Activated CD4-positive, alpha-beta T cell treated with anti-CD3 and anti-CD28 coated beads, Interleukin-2, Interleukin-4, amounts not matched to agents 100 ng/mL and 50 ng/mL, durations not matched to agents 16 hours and 8 hours (primary cell): ENCODE data around the gene VSIG8.

Experiments used
- DNase-seq: peaks from one replicate; pipeline ENCODE4 v3.0.0-alpha.2; 2020; ENCODE audit warnings: low spot score

VSIG8 gene

DNA sequence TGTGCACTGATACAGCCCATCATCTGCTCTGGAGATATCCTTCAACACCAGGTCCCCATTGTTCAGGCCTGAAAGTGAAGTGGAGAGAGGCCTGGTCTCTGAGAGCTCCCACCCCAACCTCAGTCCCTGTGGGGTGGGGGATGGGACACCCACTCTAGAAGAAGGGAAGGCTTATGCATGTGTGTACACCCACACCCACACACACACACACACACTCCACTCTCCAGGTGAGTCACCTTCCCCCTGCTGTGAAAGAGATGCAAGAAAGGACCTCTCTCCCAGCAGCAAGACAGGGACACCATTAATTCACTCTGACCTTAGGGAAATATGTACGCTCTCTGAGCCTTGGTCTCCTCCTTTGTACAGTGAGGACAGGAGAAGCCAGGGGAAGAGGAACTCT lies 5.9 kb downstream of the VSIG8 start:
- no peak for DNase-seq

DNA sequence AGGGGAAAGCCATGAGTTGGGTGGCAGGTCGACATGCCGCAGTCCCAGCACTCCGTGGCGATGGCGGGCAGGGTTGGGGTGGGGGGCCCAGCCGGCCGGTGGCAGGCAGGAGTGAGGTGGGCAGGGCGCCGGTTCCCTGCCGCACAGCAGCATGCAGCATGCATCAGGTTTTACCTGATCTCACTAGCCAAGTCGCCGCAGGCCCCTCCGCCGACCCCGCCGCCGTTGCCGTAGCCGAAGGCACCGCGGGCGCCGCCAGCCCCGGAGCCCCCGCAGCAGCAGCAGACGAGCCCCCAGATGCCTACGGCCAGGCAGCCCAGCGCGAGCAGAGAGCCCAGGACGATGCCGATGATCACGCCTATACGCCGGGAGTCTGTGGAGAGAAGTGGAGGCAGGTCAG lies 6.7 kb downstream of the VSIG8 start:
- no peak for DNase-seq

DNA sequence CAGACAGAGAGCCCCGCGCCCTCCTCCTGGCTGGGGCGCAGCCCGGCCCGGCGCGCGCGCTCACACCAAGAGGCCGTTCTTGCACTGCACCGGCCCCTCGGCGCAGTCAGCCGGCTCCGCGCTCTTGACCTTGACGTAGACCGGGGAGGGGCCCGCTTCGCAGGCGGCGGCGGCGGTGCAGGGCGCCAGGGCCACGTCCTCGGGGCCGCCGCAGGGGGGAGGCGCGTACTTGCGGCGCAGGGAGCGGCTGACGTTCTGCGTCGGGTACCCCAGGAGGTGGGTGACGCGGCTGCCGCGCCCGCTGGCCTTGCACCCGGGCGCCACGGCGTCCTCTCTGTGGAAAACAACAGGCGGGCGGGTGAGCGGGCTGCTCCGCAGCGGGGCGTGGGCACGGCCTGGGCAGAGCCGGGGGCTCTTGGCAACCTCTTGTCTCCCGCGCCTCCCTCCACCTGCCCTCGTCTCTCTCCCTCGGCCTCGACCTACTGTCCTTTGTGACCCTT lies 7.7 kb downstream of the VSIG8 start:
- peak; percentile 67 for DNase-seq

DNA sequence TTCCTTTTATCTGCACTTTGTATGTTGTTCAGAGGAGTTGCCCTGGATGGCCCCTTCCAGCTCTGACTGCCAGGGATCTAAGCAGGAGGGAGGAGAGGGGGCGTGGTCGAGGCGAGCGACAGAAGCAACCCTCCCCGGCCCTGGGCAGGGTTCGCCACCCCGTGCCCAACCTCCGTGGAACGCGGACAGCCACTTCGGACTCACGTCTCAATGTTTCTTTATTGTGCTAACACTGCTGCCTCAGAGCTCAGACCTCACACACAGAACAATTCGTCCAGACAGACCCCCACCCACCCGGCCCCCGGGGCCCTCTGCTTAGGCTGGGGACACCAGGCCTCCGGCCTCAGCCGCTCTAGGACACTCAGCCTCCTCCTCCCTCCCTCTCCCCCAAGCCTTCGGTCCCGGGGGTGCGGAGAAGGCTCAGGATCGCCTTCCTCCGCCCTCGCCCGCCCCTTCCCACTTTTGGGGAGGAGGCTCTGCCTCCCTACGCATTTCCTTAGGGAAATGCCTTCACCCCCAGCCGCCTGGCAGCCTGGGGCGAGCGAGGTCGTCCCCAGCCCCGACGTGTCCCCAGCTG lies 8.3 kb downstream of the VSIG8 start:
- DNase-seq, result no peak

DNA sequence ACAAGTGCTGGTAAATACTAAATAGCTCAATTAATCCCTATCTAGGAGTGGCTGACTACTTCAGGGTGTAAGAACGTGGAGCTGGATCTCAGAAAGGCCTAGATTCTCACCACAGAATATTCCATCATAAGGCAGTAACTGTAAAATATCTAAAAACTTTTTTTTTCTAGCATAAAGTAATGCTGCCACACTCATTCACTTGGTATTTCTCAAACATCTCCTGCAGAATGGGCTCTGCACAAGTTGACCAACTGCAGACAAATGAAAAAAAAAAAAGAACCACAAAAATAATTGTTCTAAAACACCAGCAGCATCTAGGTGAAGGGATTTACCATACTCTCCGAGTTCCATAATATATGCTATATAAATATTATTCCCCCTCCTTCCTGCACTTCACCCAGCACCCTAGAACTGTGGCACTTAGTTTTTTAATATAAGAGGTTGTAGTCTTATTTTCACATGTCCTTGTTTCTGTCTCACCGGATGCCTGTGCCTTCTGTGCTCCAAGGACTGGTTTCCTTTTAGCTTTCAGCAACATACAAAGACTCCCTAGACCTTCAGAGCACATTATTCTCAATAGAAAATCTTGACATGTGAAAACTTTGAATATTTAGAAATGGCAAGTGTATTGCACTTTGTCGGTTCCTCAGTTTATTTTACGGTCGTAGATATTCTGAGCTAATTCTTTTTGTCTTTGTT lies 8.9 kb downstream of the VSIG8 start:
- DNase-seq, result no peak

DNA sequence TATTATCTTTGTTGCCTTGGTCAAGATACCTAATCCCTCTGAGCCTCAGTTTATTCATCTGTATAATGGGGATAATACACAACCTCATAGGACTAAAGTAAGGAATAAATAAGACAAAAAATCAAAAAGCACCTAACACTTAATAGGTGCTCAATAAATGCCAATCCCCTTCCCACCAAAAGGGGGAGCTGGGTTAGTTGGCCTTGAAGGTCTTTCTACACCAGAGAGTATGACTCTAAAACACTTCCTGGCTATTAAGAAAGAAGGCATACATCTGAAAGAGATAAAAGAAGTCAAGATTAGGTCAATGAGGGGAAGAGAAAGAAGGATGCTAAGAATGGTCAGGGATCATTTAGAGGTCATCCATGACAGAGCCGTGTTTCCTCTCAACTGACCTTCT lies 11.1 kb downstream of the VSIG8 start:
- peak; percentile 10 for DNase-seq

DNA sequence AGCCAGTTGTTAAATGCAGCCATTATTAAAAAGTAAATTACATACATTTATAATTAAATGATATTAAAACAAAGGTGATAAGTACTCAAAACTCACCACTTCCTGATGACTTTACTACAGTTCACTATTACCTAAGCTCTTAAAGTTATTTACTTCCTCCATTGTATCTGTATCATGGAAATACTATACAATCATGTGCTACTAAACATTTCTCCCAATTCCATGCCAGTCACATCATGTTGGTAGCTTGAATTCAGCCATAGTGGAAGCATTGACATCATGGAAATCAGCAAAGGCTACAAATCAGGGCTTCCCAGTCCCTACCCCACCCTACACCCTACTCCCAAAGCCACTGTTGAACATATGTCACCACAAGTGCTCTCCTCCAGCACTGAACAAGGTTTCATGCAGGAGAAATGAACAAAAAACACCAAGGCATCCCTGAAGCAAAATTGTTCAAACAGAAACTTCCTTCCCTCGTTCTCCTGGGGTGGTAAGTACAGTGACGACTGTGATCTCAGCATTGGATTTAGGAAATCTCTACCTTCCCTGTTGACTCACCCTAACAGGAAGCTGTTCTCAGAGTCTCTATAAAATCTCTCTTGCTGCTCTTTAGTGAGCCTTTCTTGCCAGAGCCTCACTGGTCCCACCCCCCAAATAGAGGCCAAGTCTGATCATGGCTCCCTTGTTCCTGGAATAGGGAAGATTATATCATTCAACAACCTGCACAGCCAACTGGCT lies 12.7 kb downstream of the VSIG8 start:
- DNase-seq, result no peak

DNA sequence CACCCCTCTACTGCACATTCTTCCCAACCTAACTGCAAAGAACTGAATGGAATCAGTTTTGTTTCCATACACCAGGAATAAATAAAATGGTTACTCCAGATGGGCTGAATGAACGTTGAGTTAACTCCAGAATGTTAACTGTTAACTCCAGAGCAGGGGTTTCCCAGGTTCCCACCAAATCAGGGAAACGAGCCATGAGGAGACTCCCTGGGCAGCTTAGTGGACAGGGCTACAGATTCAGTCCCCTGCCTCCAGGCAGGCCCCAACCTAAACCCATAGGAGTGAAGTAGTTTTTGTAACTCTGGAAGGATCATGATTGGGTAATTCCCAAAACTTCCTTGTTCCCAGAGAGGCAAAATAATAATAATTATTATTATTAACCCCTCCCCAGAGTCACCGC lies 14.1 kb downstream of the VSIG8 start:
- no peak for DNase-seq

DNA sequence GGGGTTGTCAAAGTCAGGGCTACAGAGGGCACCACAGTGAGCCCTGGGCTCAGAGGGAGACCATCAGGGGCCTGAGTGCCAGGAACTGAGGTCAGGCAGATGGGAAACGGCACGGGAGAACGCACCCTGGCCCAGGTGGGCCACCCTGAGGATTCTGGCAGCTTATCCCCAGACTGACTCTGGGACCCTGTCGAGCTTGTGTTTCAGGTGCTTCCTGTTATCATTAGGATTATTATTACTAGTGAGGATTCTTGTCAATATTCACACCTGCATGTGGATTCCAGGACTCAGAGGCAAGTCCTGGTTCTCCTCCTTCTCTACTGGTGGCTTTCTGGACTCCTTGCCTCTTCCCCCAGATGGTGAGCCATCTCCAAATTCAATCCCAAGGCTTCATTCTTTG lies 15.2 kb downstream of the VSIG8 start:
- DNase-seq, result no peak

DNA sequence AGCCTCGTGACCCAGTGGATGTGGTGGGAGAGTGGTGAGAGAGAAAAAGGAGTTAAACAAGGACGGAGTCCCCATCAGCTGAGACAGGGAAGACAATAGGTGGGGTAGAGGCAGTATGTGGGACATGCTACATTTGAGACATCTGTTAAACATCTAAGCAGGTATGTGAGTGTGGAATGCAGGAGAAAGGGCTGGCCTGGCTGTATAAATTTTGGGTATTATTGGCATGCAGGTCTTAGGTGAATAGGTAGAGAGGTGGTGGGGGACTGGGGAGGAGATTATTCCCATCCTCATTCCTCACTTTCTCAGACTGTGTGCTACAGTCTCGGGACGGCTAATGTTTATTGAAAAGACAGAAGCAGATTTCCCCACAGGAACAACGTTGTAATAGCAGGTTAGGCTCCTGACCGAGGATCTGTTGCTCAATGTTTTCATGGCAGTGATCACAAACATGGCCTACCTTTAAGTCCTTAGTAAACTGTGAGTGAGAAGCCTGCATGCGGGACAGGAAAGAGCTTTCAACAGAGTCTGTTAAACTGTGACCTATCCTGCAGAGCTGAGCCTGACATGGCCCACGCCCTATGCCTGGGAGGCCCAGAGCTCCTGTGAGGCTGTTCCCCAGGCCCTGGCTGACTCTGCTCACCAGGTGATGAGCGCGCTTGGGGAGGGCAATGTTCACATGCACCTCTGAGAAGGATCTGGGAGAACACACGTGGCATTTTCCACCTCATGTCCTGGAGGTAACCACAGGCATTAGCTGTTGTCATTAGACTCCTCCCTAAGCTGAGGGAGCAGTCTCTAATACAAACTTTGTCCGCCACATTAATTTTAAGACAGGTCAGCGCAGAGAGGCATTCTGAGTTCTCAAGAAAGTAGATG lies 16.5 kb downstream of the VSIG8 start:
- no peak for DNase-seq

DNA sequence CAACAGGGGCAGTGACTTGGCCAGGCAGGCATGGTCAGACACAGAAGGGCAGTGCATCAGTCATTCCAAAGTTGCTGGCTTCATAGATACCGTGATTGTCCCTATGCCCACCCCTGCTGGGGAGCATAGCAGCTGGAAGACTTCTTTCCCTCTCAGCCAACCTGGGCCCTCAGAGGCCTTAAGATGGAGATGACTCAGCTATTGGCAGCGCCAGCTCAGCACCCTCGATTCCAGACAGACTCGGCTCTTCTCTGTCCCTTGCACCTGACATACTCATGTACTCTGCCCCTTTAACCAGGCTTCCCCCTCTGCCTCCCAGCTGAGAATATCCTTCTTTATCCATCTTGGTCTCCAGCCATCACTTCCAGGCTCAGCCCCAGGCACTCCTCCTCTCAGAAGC lies 19.0 kb downstream of the VSIG8 start:
- DNase-seq, result no peak

DNA sequence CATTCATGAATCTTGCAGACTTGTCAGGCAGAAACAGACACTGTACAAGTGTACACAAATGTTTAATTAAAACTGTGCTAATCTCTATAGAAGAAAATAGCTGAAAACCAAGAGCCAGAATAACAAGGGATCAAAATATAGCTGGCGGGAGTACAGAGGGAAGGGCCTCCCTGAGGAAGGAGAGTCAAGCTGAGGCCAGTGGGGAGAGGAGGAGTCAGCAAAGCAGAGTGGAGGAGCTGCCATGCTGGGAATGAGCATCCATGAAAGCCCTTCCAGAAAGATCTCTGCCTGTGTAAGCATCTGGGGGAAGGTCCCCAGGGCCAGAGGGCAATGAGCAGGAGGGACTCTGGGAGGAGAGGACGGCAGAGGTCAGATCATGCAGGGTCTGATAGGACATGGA lies 20.7 kb downstream of the VSIG8 start:
- DNase-seq, result no peak

DNA sequence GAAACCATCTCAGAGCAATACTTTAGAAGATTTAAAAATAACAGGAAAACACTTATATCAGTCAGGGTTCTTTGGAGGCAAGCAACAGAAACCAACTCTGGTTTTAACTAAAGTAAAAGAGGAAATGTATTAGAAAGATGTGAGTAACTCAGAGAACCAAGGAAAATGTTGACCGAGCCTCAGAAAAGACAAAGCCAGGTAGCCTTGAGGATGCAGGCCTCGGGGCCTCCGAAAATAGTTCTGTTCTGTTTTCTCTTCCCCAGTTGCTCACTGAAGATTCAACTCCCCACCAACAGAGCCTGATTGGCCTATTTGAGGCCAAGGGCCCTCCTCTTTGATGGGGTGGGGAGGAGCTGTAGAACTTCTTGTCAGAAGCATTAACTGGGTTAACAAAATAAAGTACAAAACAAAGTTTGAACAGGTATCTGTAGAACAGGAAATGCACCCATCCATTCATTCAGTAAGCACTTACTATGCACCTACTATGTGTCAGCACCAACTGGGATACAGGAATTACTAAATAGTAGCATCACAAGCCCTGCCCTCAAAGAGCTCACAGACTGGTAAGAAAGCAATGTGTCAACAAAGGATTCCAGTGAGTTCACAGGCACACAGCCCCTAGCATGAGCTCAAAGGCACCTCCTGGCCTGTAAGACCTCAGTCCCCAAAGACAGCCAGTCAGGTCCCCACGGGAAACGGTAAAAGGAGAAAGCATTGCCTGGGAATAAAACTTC lies 23.2 kb downstream of the VSIG8 start:
- peak; percentile 11 for DNase-seq

DNA sequence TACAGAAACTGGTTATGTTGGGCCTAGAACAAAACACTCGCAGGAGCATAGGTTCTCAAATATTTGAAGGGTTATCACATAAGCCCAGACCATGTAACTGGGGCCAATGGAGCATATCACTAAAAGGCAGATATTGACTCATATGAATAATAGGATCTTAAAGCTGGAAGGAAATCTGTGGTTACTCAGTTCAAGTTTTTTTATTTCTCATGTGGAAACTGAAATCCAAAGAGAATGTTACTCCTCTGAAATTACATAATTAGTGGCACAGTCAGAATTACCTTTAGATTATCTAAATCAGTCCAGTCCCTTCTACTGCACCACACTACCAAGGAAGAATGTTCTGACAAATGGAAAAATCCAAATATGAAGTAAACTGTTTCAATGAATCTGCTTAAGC lies 23.7 kb downstream of the VSIG8 start:
- DNase-seq, result no peak

DNA sequence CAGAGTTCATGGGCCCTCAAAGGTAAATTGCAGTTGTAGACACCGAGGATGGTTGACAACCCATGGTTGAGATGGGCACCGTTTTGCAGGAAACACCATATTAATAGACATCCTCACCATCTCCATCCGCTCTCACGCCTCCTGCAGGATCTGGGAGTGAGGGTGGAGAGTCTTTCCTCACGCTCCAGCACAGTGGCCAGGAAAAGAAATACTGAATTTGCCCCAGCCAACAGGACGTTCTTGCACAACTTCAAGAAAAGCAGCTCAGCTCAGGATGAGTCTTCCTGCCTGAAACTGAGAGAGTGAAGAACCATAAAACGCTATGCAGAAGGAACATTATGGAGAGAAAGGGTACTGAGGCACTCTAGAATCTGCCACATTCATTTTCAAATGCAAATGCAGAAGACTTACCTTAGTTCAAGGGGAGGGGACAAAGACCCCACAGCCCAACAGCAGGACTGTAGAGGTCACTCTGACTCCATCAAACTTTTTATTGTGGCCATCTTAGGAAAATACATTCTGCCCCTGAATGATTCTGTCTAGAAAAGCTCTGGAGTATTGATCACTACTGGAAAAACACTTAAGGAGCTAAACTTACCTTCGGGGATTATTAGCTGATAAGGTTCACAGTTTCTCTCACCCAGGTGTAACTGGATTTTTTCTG lies 26.5 kb downstream of the VSIG8 start:
- DNase-seq, result no peak

DNA sequence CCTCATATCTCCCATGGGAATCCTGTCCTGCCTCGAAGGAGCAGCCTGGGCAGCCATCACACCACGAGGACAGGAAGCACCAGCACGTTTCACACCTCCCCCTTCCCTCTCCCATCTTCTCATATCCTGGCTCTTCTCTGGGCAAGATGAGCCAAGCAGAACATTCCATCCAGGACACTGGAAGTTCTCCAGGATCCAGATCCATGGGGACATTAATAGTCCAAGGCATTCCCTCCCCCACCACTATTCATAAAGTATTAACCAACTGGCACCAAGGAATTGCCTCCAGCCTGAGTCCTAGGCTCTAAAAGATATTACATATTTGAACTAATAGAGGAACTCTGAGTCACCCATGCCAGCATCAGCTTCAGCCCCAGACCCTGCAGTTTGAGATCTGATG lies 27.1 kb downstream of the VSIG8 start:
- no peak for DNase-seq

DNA sequence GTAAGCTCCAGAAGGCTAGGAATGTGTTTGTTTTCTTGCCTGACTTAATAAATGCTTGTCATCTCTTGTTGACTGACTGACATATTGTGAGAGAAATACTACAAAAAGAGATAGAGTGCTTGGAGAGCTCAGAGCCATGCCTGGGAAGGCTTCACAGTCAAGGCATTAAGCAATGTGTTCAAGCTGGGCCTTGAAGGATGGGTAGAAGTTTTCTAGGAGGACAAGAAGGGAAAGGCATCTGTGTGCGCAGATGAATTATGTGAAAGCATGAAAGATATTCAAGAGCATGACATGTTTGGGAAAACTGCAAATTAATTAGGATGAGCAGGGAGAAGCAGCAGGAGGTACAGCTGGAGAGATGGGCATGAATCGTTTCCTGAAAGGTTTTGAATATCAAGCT lies 30.1 kb downstream of the VSIG8 start:
- no peak for DNase-seq

DNA sequence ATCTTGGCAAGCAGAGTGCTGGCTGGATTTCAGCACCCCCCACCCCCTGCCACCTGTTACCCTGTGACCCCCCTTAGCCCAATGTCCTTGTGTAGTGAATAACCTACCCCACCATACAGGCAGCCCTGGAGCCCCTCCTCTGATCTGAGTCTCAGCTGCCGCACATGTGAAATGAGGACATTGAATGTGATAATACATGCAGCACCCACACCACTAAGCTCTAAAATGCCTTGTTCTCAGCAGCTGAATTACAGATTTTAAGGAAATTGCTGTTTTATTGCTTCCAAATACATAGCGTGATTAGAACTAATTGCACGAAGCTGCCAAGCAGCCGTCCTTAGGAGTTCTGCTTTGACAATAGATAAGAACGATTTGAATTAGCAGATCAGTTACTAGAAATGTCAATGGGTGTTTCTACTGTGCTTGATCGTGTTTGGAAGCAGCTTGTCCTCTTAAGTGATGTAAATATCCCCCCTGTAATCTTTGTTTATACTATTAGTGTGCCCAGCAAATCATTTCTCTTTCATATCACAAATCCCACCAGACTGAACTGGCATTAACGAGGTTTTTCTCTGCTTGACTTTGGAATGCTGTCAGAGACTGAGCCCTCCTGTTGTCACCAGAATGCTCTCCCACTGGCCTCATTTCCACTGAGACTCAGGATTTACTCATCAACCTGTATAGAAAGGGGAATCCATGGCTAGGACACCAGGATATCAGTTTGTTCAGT lies 30.9 kb downstream of the VSIG8 start:
- DNase-seq, result no peak

DNA sequence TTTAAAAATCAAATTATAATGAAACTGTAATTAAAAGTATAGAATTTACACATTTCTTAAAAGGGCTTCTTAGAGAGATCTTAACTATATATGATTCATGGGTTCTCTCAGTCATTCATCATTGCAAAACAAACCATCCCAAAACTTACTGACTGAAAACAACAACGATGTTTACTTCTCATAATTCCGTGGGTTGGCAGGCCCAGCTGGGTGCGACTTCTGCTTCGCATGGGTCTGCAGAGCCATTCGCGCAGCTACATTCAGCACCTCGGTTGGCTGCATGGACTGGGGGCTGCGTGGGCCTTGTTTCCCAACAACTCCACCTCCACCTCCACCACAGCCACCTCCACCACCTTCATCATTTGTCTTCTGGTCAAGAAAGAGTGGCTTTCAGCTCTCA lies 31.7 kb downstream of the VSIG8 start:
- no peak for DNase-seq

DNA sequence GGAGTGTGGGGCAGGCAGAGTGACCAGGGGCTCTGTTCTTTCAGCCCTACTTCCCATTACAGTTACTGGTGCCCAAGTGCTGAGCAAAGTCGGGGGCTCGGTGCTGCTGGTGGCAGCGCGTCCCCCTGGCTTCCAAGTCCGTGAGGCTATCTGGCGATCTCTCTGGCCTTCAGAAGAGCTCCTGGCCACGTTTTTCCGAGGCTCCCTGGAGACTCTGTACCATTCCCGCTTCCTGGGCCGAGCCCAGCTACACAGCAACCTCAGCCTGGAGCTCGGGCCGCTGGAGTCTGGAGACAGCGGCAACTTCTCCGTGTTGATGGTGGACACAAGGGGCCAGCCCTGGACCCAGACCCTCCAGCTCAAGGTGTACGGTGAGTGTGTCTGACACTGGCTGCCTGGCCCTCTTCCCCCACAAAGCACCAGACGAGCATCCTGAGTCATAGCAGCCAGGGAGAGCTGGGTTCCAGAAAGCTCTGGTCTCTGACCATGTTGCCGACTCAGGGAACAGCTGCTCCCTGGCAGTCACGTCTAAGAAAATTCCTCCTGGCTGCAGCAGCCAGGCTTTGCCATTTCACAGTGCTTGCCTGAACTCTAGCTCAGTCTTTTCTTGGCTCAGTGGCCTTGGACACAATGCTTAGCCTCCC lies 32.5 kb downstream of the VSIG8 start:
- no peak for DNase-seq
